ENCODE results near the gene TREML4.
"Not testable (repeated sequence)": the region's sequence is repeated elsewhere in the genome, so short reads cannot be mapped to it uniquely, and the experiment has no call there.

The TREML4 gene

DNA sequence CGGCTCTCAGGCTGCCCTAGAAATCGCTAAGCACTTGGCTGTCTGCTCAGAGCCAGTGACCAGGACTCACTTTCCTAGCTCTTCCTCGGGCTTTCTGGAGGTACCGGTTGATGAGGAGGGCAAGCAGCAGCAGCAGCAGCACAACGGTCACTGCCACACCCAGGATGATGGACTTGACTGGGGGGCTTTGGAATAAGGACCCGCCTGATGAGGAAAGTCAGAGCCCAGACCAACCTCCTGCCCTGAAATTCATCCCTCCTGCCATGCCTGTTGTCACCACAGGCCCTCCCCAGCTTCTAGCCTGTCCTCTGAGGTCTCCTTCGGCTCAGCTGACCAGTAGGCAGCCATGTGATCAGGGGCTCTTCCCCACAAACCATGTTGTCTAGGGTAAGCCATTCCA lies 43.4 kb upstream of the TREML4 start:
- no peaks in the 10 kb centered on the region for H3K4me1 ChIP-seq (ENCODE audit: control insufficient read depth, insufficient read depth, low read length)
- ChIA-PET POLR2A (no interaction called here), CTCF (interaction anchor here (0.6 to 2.3 kb wide), 2 partner anchors 8 to 476 kb away, joined by 3 to 5 read pairs; no protein-coding TSS in a partner anchor)
- no peak overlapping the region for H3K4me3 ChIP-seq (ENCODE audit: low read depth, low read length)
- no peaks in the 10 kb centered on the region for H3K36me3 ChIP-seq (ENCODE audit: control insufficient read depth in 2 of 2, insufficient read depth in 1 of 2, low read length in 2 of 2)
- no peak overlapping the region for H3K27ac ChIP-seq (ENCODE audit: extremely low read depth, low read depth, low read length)
- H3K9me3 ChIP-seq (ENCODE audit: control insufficient read depth, insufficient read depth, low read depth, low read length), result no peaks in the 10 kb centered on the region
- TF ChIP-seq ZNF214 (tag by site-specific recombination; IDR thresholded peaks at IDR 0.05; ENCODE audit: borderline replicate concordance) (no peak), GLIS2 (tag by site-specific recombination; IDR thresholded peaks at IDR 0.05) (no peak), ZNF610 (tag by site-specific recombination; IDR thresholded peaks at IDR 0.05; ENCODE audit: borderline replicate concordance) (no peak)

DNA sequence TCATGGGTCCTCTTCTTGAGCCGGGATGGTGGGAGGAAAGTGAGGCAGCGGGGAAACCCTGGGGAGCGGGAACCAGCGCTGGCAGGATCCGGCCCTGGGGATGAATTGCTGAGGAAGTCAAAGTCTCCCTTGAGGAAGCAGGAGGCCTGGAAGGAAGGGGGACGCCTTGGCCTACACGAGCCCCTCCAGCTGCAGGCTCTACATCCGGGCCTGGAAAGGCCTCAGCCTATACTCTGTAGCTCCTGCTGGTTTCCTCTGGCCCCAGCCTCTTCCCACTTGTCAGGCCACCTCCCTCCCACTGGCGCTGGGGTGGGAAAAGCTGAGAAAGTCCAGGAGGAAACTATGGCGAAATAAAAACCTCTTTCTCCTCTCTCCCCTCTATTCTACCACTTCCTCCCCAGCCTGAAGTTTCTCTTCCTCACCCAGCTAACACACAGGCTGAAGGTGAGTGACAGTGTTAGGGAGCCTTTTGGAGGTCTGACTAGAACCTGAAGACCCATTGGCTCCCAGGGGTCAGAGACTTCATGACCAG lies 42.1 kb upstream of the TREML4 start:
- Histone ChIP-seq H3K9me3 (ENCODE audit: control insufficient read depth, insufficient read depth, low read depth, low read length) (no peaks in the 10 kb centered on the region), H3K27ac (ENCODE audit: extremely low read depth, low read depth, low read length) (no peak overlapping the region), H3K4me3 (ENCODE audit: low read depth, low read length) (no peak overlapping the region), H3K4me1 (ENCODE audit: control insufficient read depth, insufficient read depth, low read length) (no peaks in the 10 kb centered on the region), H3K36me3 (ENCODE audit: control insufficient read depth in 2 of 2, insufficient read depth in 1 of 2, low read length in 2 of 2) (no peaks in the 10 kb centered on the region)
- POLR2A ChIA-PET, result no interaction called here
- no peak for TF ChIP-seq ZNF133 (tag by site-specific recombination; IDR thresholded peaks at IDR 0.05)
- TF ChIP-seq, protein P1, sequence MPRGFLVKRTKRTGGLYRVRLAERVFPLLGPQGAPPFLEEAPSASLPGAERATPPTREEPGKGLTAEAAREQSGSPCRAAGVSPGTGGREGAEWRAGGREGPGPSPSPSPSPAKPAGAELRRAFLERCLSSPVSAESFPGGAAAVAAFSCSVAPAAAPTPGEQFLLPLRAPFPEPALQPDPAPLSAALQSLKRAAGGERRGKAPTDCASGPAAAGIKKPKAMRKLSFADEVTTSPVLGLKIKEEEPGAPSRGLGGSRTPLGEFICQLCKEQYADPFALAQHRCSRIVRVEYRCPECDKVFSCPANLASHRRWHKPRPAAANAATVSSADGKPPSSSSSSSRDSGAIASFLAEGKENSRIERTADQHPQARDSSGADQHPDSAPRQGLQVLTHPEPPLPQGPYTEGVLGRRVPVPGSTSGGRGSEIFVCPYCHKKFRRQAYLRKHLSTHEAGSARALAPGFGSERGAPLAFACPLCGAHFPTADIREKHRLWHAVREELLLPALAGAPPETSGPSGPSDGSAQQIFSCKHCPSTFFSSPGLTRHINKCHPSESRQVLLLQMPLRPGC (tag by site-specific recombination; IDR thresholded peaks at IDR 0.05), result no peak
- TF ChIP-seq, protein P2, sequence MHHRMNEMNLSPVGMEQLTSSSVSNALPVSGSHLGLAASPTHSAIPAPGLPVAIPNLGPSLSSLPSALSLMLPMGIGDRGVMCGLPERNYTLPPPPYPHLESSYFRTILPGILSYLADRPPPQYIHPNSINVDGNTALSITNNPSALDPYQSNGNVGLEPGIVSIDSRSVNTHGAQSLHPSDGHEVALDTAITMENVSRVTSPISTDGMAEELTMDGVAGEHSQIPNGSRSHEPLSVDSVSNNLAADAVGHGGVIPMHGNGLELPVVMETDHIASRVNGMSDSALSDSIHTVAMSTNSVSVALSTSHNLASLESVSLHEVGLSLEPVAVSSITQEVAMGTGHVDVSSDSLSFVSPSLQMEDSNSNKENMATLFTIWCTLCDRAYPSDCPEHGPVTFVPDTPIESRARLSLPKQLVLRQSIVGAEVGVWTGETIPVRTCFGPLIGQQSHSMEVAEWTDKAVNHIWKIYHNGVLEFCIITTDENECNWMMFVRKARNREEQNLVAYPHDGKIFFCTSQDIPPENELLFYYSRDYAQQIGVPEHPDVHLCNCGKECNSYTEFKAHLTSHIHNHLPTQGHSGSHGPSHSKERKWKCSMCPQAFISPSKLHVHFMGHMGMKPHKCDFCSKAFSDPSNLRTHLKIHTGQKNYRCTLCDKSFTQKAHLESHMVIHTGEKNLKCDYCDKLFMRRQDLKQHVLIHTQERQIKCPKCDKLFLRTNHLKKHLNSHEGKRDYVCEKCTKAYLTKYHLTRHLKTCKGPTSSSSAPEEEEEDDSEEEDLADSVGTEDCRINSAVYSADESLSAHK (tag by site-specific recombination; IDR thresholded peaks at IDR 0.05), result no peak
- no peak for TF ChIP-seq SP7 (tag by site-specific recombination; IDR thresholded peaks at IDR 0.05)
- TF ChIP-seq KLF7 (tag by site-specific recombination; IDR thresholded peaks at IDR 0.05; ENCODE audit: borderline replicate concordance), result no peak
- TF ChIP-seq OVOL3 (tag by site-specific recombination; IDR thresholded peaks at IDR 0.05), result no peak
- TF ChIP-seq ZNF266 (tag by site-specific recombination; IDR thresholded peaks at IDR 0.05; ENCODE audit: low read depth), result no peak
- TF ChIP-seq MEIS1 (CRISPR knock-in tag; IDR thresholded peaks at IDR 0.05; ENCODE audit: borderline replicate concordance), result no peak
- no peak for TF ChIP-seq ZNF169 (tag by site-specific recombination; IDR thresholded peaks at IDR 0.05)
- TF ChIP-seq KLF10 (tag by site-specific recombination; IDR thresholded peaks at IDR 0.05), result no peak
- no peak for TF ChIP-seq ZNF10 (tag by site-specific recombination; IDR thresholded peaks at IDR 0.05)
- no peak for TF ChIP-seq ZNF768 (tag by site-specific recombination; IDR thresholded peaks at IDR 0.05)
- no peak for TF ChIP-seq ZNF629 (tag by site-specific recombination; IDR thresholded peaks at IDR 0.05)
- CTCF ChIA-PET, result interaction anchor here (0.7 to 2.3 kb wide), 2 partner anchors 9 to 10 kb away, joined by 3 to 5 read pairs; no protein-coding TSS in a partner anchor

DNA sequence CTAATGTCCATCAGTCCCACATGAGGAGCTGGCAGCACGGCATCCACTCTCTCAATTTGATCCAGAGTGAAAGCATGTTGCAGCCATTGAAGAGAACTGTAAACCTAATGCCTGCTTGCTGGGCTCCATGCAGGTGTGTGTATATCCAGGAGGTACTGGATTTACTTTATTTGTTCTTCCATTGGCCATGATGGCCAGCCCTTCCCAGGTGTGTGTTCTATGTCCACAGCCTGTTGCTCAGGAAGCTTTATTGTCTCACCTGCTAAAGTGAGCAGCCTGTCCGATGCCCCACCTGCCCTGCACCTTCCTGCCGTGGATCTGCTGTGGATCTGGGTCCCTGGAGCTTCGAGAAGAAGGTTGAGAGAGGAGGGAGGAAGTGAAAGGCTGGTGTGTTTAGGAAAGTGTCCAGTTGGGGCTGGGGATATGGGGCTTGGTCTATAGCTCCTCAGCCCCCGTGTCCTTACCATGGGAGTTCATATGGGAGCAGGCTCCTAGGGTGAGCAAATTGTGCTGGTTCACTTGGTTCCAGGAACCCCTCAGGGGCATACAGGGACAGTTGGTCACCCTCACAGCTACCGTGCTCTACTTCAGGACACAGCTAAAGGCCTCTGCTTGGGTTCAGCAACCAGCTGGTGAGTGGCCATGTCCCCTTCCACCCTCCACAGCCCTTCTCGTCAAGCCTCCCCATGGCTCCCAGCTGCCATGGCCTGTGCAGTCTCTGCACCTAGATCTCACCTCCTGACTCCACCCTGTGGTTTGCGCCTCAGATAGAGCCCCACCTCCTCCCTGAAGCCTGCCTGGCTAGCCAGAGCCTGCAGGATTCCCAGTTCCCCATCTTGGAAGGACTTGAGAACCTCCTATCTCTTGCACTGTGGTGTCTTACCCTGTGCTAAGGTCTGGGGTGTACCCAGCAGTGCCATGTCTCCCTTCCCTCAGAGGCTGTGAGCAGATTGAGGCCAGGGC lies 39.9 kb upstream of the TREML4 start:
- Histone ChIP-seq H3K9me3 (ENCODE audit: control insufficient read depth, insufficient read depth, low read depth, low read length) (no peaks in the 10 kb centered on the region), H3K4me3 (ENCODE audit: low read depth, low read length) (no peak overlapping the region), H3K36me3 (ENCODE audit: control insufficient read depth in 2 of 2, insufficient read depth in 1 of 2, low read length in 2 of 2) (no peaks in the 10 kb centered on the region), H3K4me1 (ENCODE audit: control insufficient read depth, insufficient read depth, low read length) (no peaks in the 10 kb centered on the region), H3K27ac (ENCODE audit: extremely low read depth, low read depth, low read length) (no peak overlapping the region)
- TF ChIP-seq, protein P3, sequence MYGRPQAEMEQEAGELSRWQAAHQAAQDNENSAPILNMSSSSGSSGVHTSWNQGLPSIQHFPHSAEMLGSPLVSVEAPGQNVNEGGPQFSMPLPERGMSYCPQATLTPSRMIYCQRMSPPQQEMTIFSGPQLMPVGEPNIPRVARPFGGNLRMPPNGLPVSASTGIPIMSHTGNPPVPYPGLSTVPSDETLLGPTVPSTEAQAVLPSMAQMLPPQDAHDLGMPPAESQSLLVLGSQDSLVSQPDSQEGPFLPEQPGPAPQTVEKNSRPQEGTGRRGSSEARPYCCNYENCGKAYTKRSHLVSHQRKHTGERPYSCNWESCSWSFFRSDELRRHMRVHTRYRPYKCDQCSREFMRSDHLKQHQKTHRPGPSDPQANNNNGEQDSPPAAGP (tag by site-specific recombination; IDR thresholded peaks at IDR 0.05), result no peak
- TF ChIP-seq TRIM28 (IDR thresholded peaks at IDR 0.05; ENCODE audit: borderline replicate concordance, low read length), result no peak
- TF ChIP-seq ZNF701 (tag by site-specific recombination; IDR thresholded peaks at IDR 0.05), result no peak
- TF ChIP-seq, protein P4, sequence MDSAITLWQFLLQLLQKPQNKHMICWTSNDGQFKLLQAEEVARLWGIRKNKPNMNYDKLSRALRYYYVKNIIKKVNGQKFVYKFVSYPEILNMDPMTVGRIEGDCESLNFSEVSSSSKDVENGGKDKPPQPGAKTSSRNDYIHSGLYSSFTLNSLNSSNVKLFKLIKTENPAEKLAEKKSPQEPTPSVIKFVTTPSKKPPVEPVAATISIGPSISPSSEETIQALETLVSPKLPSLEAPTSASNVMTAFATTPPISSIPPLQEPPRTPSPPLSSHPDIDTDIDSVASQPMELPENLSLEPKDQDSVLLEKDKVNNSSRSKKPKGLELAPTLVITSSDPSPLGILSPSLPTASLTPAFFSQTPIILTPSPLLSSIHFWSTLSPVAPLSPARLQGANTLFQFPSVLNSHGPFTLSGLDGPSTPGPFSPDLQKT (IDR thresholded peaks at IDR 0.05; ENCODE audit: borderline replicate concordance, low read depth, low read length), result no peak
- ChIA-PET CTCF (interaction anchor here (0.8 to 0.9 kb wide), 2 partner anchors 91 to 95 kb away, joined by 3 to 5 read pairs; no protein-coding TSS in a partner anchor), POLR2A (no interaction called here)

DNA sequence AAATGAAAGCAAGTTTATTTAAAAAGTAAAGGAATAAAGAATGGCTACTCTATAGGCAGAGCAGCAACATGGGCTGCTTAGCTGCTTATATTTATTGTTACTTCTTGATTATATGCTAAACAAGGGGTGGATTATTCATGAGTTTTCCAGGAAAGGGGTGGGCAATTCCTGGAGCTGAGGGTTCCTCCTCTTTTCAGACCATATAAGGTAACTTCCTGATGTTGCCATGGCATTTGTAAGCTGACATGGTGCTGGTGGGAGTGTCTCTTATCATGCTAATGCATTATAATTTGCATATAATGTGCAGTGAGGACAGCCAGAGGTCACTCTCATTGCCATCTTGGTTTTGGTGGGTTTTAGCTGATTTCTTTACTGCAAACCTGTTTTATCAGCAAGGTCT lies 39.1 kb upstream of the TREML4 start:
- H3K4me1 ChIP-seq (ENCODE audit: control insufficient read depth, insufficient read depth, low read length); POLR2A ChIA-PET; H3K36me3 ChIP-seq (ENCODE audit: control insufficient read depth in 2 of 2, insufficient read depth in 1 of 2, low read length in 2 of 2); H3K4me3 ChIP-seq (ENCODE audit: low read depth, low read length); H3K9me3 ChIP-seq (ENCODE audit: control insufficient read depth, insufficient read depth, low read depth, low read length); H3K27ac ChIP-seq (ENCODE audit: extremely low read depth, low read depth, low read length): not testable (repeated sequence)
- CTCF ChIA-PET, result interaction anchor here (0.8 to 3.6 kb wide), 2 partner anchors 8 to 90 kb away, joined by 3 to 19 read pairs; no protein-coding TSS in a partner anchor
